H1 (cell line): ENCODE measurements around the gene LDLRAD4. TPM values are rescaled to one million over a fixed set of nuclear protein-coding genes. Genes with fewer than 3 reads are reported as not detected.

Experiments used
- CBX8 ChIP-seq: fragments of 300-800, 300-1000 bp; sonication (generic); IDR thresholded peaks from 2 replicates; pipeline ENCODE4 v1.7.1; 2016; ENCODE audit warnings: low read depth, low read length, borderline replicate concordance
- FOSL1 ChIP-seq: IDR thresholded peaks from 2 replicates; pipeline ENCODE4 v1.6.1; 2011; ENCODE audit warnings: mild to moderate bottlenecking, low read depth, low read length, moderate library complexity; ENCODE audit not compliant: insufficient read depth
- GTF2F1 ChIP-seq: IDR thresholded peaks from 2 replicates; pipeline ENCODE4 v1.6.1; 2012; ENCODE audit warnings: low read depth, low read length, improper control_type of control experiment, borderline replicate concordance
- POLR2AphosphoS5 ChIP-seq: IDR thresholded peaks from 2 replicates; pipeline ENCODE4 v1.6.1; 2011; ENCODE audit warnings: low read depth, low read length
- polyA plus RNA-seq, 7 experiments: library from polyadenylated mRNA; depleted of rRNA in 3 of 7; stranded (reverse) in 5 of 7; unstranded in 2 of 7; fragments of >200 nt in 5 of 7; fragments of 200-250 nt in 2 of 7; gene quantifications; 1 replicate in 5 of 7; 2 replicates in 1 of 7; 4 replicates in 1 of 7; pipeline versions ENCODE4 v1.2.1 to v1.2.3, GENCODE V29; 2011 to 2013; ENCODE audit warnings: missing spikeins in 2 of 7, mixed read lengths in 2 of 7
- total RNA-seq: library from RNA; stranded (reverse); fragmentation: NEBNext Ultra II Directional; extraction: Animal tissue kit (Norgen Biotek cat#: 25700); gene quantifications from 2 replicates; pipeline ENCODE4 v1.2.1, GENCODE V29; 2021

Gene LDLRAD4
- total and polyA plus RNA-seq, 2 of the 8 experiments (the other 6 are each of a cell fraction or from before 2014, with no cell fraction given), result 0.77 to 1.4 TPM

DNA sequence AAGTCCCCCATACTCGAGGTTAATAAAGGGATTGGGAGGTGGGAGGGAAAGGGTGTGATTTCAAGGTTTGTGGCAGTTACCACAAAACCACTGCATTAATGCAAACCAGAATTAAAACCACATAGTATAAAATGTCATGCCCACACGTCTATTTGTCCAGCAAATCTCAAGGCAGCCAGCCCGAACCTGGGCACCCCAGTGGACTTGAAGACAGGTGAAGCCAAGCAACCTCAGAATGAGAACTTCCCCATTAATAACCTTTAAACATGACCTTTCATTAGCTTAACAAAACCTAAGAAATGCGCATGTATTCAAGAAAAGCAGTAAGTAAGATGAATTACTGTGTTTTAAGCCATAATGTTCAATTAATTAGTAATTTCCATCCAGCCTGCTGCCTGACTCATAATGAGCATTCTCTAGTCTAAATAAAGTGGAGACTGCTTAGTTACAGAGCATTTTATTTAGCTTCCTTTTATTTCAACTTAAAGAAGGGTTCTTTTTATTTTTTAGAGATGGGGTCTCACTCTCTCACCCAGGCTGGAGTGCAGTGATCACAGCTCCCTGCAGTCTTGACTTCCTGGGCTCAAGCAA, 278.2 kb downstream of the LDLRAD4 start (continued):
- TF ChIP-seq GTF2F1 (no peak), FOSL1 (no peak), CBX8 (no peak), POLR2AphosphoS5 (no peak)
